ENCODE results near the gene GCN1. TPM values are rescaled to one million over a fixed set of nuclear protein-coding genes. Genes with fewer than 3 reads are reported as not detected.

The GCN1 gene
- total RNA-seq, 1 donor from 2014 or later: 49.0 TPM

DNA sequence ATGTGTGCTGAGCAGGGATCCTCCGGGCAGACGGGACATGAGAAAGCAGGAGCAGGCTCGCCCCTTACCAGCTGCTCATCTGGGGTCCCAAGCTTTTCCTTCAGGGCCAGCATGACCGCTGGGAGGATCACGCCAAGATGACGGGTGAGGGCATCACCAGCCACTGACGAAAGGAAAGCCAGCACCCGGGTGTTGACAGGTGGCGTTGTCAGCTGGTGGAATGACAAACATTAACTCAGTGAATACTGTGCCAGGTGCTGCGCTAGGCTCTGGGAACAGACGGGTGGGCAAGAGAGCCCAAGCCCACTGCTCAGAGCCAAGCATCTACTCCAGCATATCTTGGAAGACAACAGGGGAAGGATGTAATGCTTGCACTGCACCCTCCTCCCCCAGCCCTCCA is 56.7 kb downstream of the GCN1 start:
- Histone ChIP-seq H3K9me3 (no peaks in the 10 kb centered on the region), H3K36me3 (peaks cover 99 to 100% of the 10 kb centered on the region in 2 donors), H3K4me3 (no peak overlapping the region), H3K27me3 (no peaks in the 10 kb centered on the region), H3K27ac (no peak overlapping the region), H3K4me1 (no peaks in the 10 kb centered on the region)
- intact Hi-C loops (cut with DNase I): no loop called here
- DNase-seq (ENCODE audit: low spot score in 2 of 2): no peak
- TF ChIP-seq, protein P1, sequence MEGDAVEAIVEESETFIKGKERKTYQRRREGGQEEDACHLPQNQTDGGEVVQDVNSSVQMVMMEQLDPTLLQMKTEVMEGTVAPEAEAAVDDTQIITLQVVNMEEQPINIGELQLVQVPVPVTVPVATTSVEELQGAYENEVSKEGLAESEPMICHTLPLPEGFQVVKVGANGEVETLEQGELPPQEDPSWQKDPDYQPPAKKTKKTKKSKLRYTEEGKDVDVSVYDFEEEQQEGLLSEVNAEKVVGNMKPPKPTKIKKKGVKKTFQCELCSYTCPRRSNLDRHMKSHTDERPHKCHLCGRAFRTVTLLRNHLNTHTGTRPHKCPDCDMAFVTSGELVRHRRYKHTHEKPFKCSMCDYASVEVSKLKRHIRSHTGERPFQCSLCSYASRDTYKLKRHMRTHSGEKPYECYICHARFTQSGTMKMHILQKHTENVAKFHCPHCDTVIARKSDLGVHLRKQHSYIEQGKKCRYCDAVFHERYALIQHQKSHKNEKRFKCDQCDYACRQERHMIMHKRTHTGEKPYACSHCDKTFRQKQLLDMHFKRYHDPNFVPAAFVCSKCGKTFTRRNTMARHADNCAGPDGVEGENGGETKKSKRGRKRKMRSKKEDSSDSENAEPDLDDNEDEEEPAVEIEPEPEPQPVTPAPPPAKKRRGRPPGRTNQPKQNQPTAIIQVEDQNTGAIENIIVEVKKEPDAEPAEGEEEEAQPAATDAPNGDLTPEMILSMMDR (IDR thresholded peaks at IDR 0.05): no peak

GRCh38 chr12:120136093-120136770 is 58.3 kb downstream of the GCN1 start:
- H3K27ac ChIP-seq: no peak overlapping the region
- TF ChIP-seq, protein P1 (IDR thresholded peaks at IDR 0.05): no peak
- no peaks in the 10 kb centered on the region for H3K27me3 ChIP-seq
- intact Hi-C loops (cut with DNase I): no loop called here
- no peak overlapping the region for H3K4me3 ChIP-seq
- DNase-seq (ENCODE audit: low spot score in 2 of 2): no peak
- no peaks in the 10 kb centered on the region for H3K9me3 ChIP-seq
- H3K4me1 ChIP-seq: no peaks in the 10 kb centered on the region
- H3K36me3 ChIP-seq: peaks cover 98 to 100% of the 10 kb centered on the region in 2 donors

DNA sequence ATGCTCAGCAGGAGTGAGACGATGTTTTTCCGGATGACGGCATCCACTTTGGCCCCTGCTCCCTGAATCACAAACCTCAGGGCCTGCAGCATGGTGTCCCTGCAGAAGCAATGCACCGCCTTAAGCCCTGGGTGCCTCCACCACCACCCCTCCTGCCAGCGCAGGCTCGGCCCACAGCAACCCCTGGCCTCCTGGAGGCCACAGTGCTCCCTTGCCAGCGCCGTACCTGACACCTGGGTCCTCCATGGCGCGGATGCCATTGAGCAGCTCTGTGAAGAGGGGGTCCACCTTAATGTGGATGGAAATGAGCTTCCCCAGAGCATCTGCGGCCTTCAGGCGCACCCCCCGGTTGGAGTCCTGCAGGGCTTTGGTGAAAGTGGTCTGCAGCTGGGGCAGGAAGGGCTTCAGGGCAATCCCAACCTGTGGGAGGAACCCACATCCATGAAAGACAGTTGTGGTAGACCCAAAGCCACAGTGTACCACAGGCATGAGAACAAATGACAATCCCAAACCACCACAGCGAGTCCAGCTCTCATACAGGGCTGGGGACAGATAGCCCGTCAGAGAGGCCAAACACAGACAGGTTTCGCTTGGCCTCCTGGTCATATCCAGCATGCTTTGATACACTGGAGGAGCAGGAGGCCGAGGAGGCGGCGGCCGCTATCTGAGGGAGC is 60.1 kb downstream of the GCN1 start:
- no peak for DNase-seq (ENCODE audit: low spot score in 2 of 2)
- Histone ChIP-seq H3K4me1 (no peaks in the 10 kb centered on the region), H3K36me3 (peaks cover 98 to 100% of the 10 kb centered on the region in 2 donors), H3K9me3 (no peaks in the 10 kb centered on the region), H3K27me3 (no peaks in the 10 kb centered on the region), H3K27ac (no peak overlapping the region), H3K4me3 (no peak overlapping the region)
- intact Hi-C loops (cut with DNase I): no loop called here
- TF ChIP-seq, protein P1 (IDR thresholded peaks at IDR 0.05): no peak

GRCh38 chr12:120132863-120133385 is 61.6 kb downstream of the GCN1 start:
- intact Hi-C loops (cut with DNase I): no loop called here
- TF ChIP-seq, protein P1 (IDR thresholded peaks at IDR 0.05): no peak

GRCh38 chr12:120132054-120132836 is 62.3 kb downstream of the GCN1 start:
- peaks cover 98 to 100% of the 10 kb centered on the region in 2 donors for H3K36me3 ChIP-seq

More at GRCh38 chr12:120132863-120133385, 61.6 kb downstream of the GCN1 start:
- H3K9me3 ChIP-seq: no peaks in the 10 kb centered on the region
- H3K27ac ChIP-seq: no peak overlapping the region
- DNase-seq (ENCODE audit: low spot score in 2 of 2): no peak
- H3K27me3 ChIP-seq: no peaks in the 10 kb centered on the region
- H3K36me3 ChIP-seq: peaks cover 98 to 100% of the 10 kb centered on the region in 2 donors
- H3K4me1 ChIP-seq: no peaks in the 10 kb centered on the region
- no peak overlapping the region for H3K4me3 ChIP-seq

More at GRCh38 chr12:120132054-120132836, 62.3 kb downstream of the GCN1 start:
- H3K4me3 ChIP-seq: no peak overlapping the region
- DNase-seq (ENCODE audit: low spot score in 2 of 2): no peak
- intact Hi-C loops (cut with DNase I): no loop called here
- no peaks in the 10 kb centered on the region for H3K4me1 ChIP-seq
- H3K27me3 ChIP-seq: no peaks in the 10 kb centered on the region
- H3K27ac ChIP-seq: no peak overlapping the region
- H3K9me3 ChIP-seq: no peaks in the 10 kb centered on the region
- TF ChIP-seq, protein P1 (IDR thresholded peaks at IDR 0.05): no peak

All from ascending aorta (tissue), 2 donors.